H9 (cell line): ENCODE data around the gene RPL38. TPM values are rescaled to one million over a fixed set of nuclear protein-coding genes. Genes with fewer than 3 reads are reported as not detected.

Experiments
- DNase-seq: peaks from one replicate; pipeline ENCODE4 v3.0.0-alpha.2; 2017
- H2AFZ ChIP-seq: one replicate; pipeline ENCODE4 v1.6.1; 2013; ENCODE audit warnings: mild to moderate bottlenecking, low read length, control low read depth, moderate library complexity
- H2AK5ac ChIP-seq: 2 replicates; pipeline ENCODE4 v1.6.1; 2013; ENCODE audit warnings: low read length, control low read depth, mixed read lengths; ENCODE audit not compliant: insufficient read length
- H2BK120ac ChIP-seq: one replicate; pipeline ENCODE4 v1.6.1; 2013; ENCODE audit warnings: low read depth, mild to moderate bottlenecking, low read length, control low read depth, inconsistent platforms; ENCODE audit not compliant: poor library complexity, severe bottlenecking
- H2BK12ac ChIP-seq: 2 replicates; pipeline ENCODE4 v1.6.1; 2013; ENCODE audit warnings: low read length, control low read depth, mixed read lengths, low read depth; ENCODE audit not compliant: insufficient read length
- H2BK15ac ChIP-seq: 2 replicates; pipeline ENCODE4 v1.6.1; 2013; ENCODE audit warnings: low read depth, low read length, control low read depth
- H2BK20ac ChIP-seq: one replicate; pipeline ENCODE4 v1.6.1; 2013; ENCODE audit warnings: low read depth, mild to moderate bottlenecking, low read length, control low read depth, inconsistent platforms; ENCODE audit not compliant: poor library complexity, severe bottlenecking
- H2BK5ac ChIP-seq: 2 replicates; pipeline ENCODE4 v1.6.1; 2013; ENCODE audit warnings: low read length, control low read depth, mixed read lengths; ENCODE audit not compliant: insufficient read length
- H3K14ac ChIP-seq: 2 replicates; pipeline ENCODE4 v1.6.1; 2013; ENCODE audit warnings: low read length, control low read depth; ENCODE audit not compliant: insufficient read depth
- H3K18ac ChIP-seq: 2 replicates; pipeline ENCODE4 v1.6.1; 2013; ENCODE audit warnings: low read depth, mild to moderate bottlenecking, mixed read lengths, low read length, control low read depth; ENCODE audit not compliant: insufficient read length
- H3K23ac ChIP-seq: 2 replicates; pipeline ENCODE4 v1.6.1; 2013; ENCODE audit warnings: low read length, control low read depth, mixed read lengths, low read depth; ENCODE audit not compliant: insufficient read length
- H3K23me2 ChIP-seq: 2 replicates; pipeline ENCODE4 v1.6.1; 2013; ENCODE audit warnings: low read depth, mild to moderate bottlenecking, mixed read lengths, low read length, control low read depth; ENCODE audit not compliant: insufficient read length, poor library complexity, severe bottlenecking
- H3K27ac ChIP-seq: 2 replicates; pipeline ENCODE4 v1.5.1; 2013; ENCODE audit warnings: low read length, control low read depth, mixed read lengths, low read depth; ENCODE audit not compliant: insufficient read length
- H3K27me3 ChIP-seq: 2 replicates; pipeline ENCODE4 v1.6.1; 2013; ENCODE audit warnings: low read length, control low read depth, inconsistent platforms; ENCODE audit not compliant: insufficient read depth
- H3K4ac ChIP-seq: 2 replicates; pipeline ENCODE4 v1.6.1; 2013; ENCODE audit warnings: low read depth, mild to moderate bottlenecking, control low read depth, inconsistent platforms, low read length, moderate library complexity
- H3K4me1 ChIP-seq: 2 replicates; pipeline ENCODE4 v1.6.1; 2013; ENCODE audit warnings: low read length, control low read depth, inconsistent platforms; ENCODE audit not compliant: insufficient read depth
- H3K4me2 ChIP-seq: 2 replicates; pipeline ENCODE4 v1.6.1; 2013; ENCODE audit warnings: low read length, control low read depth, mixed read lengths; ENCODE audit not compliant: insufficient read length, insufficient read depth
- H3K56ac ChIP-seq: 2 replicates; pipeline ENCODE4 v1.6.1; 2013; ENCODE audit warnings: low read depth, mild to moderate bottlenecking, mixed read lengths, low read length, control low read depth; ENCODE audit not compliant: insufficient read length
- H3K79me1 ChIP-seq: 2 replicates; pipeline ENCODE4 v1.6.1; 2013; ENCODE audit warnings: low read depth, mild to moderate bottlenecking, moderate library complexity, low read length, control low read depth, inconsistent platforms; ENCODE audit not compliant: insufficient read depth, poor library complexity, severe bottlenecking
- H3K79me2 ChIP-seq: 2 replicates; pipeline ENCODE4 v1.6.1; 2013; ENCODE audit warnings: low read length, control low read depth, inconsistent platforms; ENCODE audit not compliant: insufficient read depth
- H3K9ac ChIP-seq: 2 replicates; pipeline ENCODE4 v1.6.1; 2013; ENCODE audit warnings: low read length, control low read depth, mixed read lengths; ENCODE audit not compliant: insufficient read length; ENCODE audit errors: extremely low read depth
- H3K9me3 ChIP-seq: one replicate; pipeline ENCODE4 v1.6.1; 2013; ENCODE audit warnings: low read depth, low read length, inconsistent platforms; ENCODE audit not compliant: control insufficient read depth
- H3T11ph ChIP-seq: one replicate; pipeline ENCODE4 v1.6.1; 2013; ENCODE audit warnings: mild to moderate bottlenecking, low read length, control low read depth, inconsistent platforms
- H4K20me1 ChIP-seq: one replicate; pipeline ENCODE4 v1.6.1; 2013; ENCODE audit not compliant: control insufficient read depth, insufficient read length, insufficient read depth
- H4K5ac ChIP-seq: 2 replicates; pipeline ENCODE4 v1.6.1; 2013; ENCODE audit warnings: low read depth, mild to moderate bottlenecking, mixed read lengths, low read length, control low read depth; ENCODE audit not compliant: insufficient read length
- H4K8ac ChIP-seq: replicated peaks from 2 replicates; pipeline ENCODE4 v1.6.1; 2013; ENCODE audit warnings: low read length, control low read depth, mixed read lengths, low read depth; ENCODE audit not compliant: insufficient read length
- H4K91ac ChIP-seq: 2 replicates; pipeline ENCODE4 v1.6.1; 2013; ENCODE audit warnings: low read depth, mild to moderate bottlenecking, moderate library complexity, mixed read lengths, low read length, control low read depth; ENCODE audit not compliant: insufficient read length
- H3K27ac Mint-ChIP-seq, 3 experiments: 2 replicates in 2 of 3; 3 replicates in 1 of 3; pipeline ENCODE4 v1.8.0; 2020 to 2021; ENCODE audit warnings: mixed read lengths in 3 of 3, mild to moderate bottlenecking in 1 of 3, moderate library complexity in 1 of 3
- H3K27me3 Mint-ChIP-seq: 2 replicates; pipeline ENCODE4 v1.8.0; 2021; ENCODE audit warnings: low read depth, mild to moderate bottlenecking, moderate library complexity, mixed read lengths
- H3K36me3 Mint-ChIP-seq, 3 experiments: 2 replicates in 2 of 3; 3 replicates in 1 of 3; pipeline ENCODE4 v1.8.0; 2020 to 2021; ENCODE audit warnings: low read depth in 3 of 3, mixed read lengths in 3 of 3; ENCODE audit not compliant: insufficient read depth in 1 of 3
- H3K4me1 Mint-ChIP-seq, 2 experiments: 2 replicates each; pipeline ENCODE4 v1.8.0; 2020; ENCODE audit warnings: mixed read lengths in 2 of 2
- H3K4me3 Mint-ChIP-seq, 2 experiments: 2 replicates in 1 of 2; 3 replicates in 1 of 2; pipeline ENCODE4 v1.8.0; 2020 to 2021; ENCODE audit warnings: mild to moderate bottlenecking in 2 of 2, mixed read lengths in 2 of 2, moderate library complexity in 1 of 2
- H3K9me3 Mint-ChIP-seq, 2 experiments: 2 replicates in 1 of 2; 3 replicates in 1 of 2; pipeline ENCODE4 v1.8.0; 2020; ENCODE audit warnings: mild to moderate bottlenecking in 2 of 2, mixed read lengths in 2 of 2, moderate library complexity in 1 of 2
- WGBS: extraction: QIAGEN DNeasy Blood & Tissue Kit; methylation state at CpG from one replicate; pipeline ENCODE4 v1.1.7; 2013; ENCODE audit warnings: missing lambda C conversion rate, low lambda C conversion rate, mixed read lengths; ENCODE audit not compliant: insufficient read length; ENCODE audit errors: extremely low coverage; 5-methylcytosine and 5-hydroxymethylcytosine counted together
- total RNA-seq: library from RNA; stranded (reverse); gene quantifications from 2 replicates; pipeline ENCODE4 v1.2.1, GENCODE V29; 2021
- TF ChIP-seq, protein P1 (sequence below): fragments of 200-600 bp; sonication (generic); conservative IDR thresholded peaks from 3 replicates; pipeline ENCODE4 v1.8.0; 2021; ENCODE audit warnings: antibody characterized with exemption, mild to moderate bottlenecking

The RPL38 gene
- total RNA-seq, 1 experiment from 2014 or later = 1,358 TPM

DNA sequence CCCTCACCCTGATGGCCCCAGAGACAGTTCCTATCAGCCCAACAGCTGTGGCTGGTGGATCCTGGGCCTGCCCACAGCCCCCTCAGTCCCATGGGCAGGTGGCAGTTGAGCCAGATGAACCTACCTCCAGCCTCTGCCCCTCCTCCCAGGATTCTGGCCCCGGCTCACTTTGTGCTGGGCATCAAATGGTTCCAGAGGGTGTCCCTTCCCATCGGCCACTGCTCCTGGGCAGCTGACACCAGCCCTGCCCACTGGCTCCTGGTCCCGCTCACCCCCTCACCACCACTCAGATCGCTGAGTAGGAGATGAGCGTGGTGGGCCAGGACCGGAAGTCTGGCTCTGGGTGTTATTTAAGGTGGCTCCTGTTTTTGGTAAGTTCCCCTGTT lies 11.9 kb downstream of the RPL38 start:
- Histone ChIP-seq H3K27ac (no peak overlapping the region), H3K27me3 (peaks cover 3% of the 10 kb centered on the region; the same call in 1 of the 2 replicates), H2AK5ac (no peak overlapping the region), H2BK12ac (no peak overlapping the region), H2BK5ac (no peak overlapping the region), H2BK120ac (no peak overlapping the region), H4K91ac (no peak overlapping the region), H3K23ac (no peak overlapping the region), H3K23me2 (peaks cover 19% of the 10 kb centered on the region), H3K9ac (no peak overlapping the region), H2AFZ (no peak overlapping the region), H3K9me3 (no peaks in the 10 kb centered on the region), H3K4ac (no peak overlapping the region), H2BK15ac (no peak overlapping the region), H3K79me2 (no peaks in the 10 kb centered on the region), H3K4me1 (peaks cover 8% of the 10 kb centered on the region; the same call in 1 of the 2 replicates), H3K4me2 (no peak overlapping the region), H3K79me1 (no peaks in the 10 kb centered on the region), H3K56ac (no peak overlapping the region), H3T11ph (no peak overlapping the region), H3K14ac (no peak overlapping the region), H2BK20ac (no peak overlapping the region), H4K8ac (no peak overlapping the region), H4K20me1 (no peaks in the 10 kb centered on the region), H4K5ac (no peak overlapping the region), H3K18ac (no peak overlapping the region)
- peaks cover 0 to 6% (median 4%) of the 10 kb centered on the region in 3 experiments; a peak in 6 of 7 replicates for H3K36me3 Mint-ChIP-seq
- no peak for DNase-seq
- TF ChIP-seq, protein P1, sequence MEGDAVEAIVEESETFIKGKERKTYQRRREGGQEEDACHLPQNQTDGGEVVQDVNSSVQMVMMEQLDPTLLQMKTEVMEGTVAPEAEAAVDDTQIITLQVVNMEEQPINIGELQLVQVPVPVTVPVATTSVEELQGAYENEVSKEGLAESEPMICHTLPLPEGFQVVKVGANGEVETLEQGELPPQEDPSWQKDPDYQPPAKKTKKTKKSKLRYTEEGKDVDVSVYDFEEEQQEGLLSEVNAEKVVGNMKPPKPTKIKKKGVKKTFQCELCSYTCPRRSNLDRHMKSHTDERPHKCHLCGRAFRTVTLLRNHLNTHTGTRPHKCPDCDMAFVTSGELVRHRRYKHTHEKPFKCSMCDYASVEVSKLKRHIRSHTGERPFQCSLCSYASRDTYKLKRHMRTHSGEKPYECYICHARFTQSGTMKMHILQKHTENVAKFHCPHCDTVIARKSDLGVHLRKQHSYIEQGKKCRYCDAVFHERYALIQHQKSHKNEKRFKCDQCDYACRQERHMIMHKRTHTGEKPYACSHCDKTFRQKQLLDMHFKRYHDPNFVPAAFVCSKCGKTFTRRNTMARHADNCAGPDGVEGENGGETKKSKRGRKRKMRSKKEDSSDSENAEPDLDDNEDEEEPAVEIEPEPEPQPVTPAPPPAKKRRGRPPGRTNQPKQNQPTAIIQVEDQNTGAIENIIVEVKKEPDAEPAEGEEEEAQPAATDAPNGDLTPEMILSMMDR = no peak
- H3K27me3 Mint-ChIP-seq = peaks cover 56% of the 10 kb centered on the region
- H3K9me3 Mint-ChIP-seq = no peaks in the 10 kb centered on the region
- no peak overlapping the region for H3K4me3 Mint-ChIP-seq
- H3K27ac Mint-ChIP-seq = no peak overlapping the region
- no CpG with 5 or more reads among the region's 6 CpGs for WGBS
- peaks cover 33 to 42% of the 10 kb centered on the region in 2 experiments for H3K4me1 Mint-ChIP-seq
